ENCODE measurements around the gene EEIG1. TPM values are rescaled to one million over a fixed set of nuclear protein-coding genes. Genes with fewer than 3 reads are reported as not detected.

Gene EEIG1
- total RNA-seq, 1 experiment from 2014 or later, result 17.5 TPM

DNA sequence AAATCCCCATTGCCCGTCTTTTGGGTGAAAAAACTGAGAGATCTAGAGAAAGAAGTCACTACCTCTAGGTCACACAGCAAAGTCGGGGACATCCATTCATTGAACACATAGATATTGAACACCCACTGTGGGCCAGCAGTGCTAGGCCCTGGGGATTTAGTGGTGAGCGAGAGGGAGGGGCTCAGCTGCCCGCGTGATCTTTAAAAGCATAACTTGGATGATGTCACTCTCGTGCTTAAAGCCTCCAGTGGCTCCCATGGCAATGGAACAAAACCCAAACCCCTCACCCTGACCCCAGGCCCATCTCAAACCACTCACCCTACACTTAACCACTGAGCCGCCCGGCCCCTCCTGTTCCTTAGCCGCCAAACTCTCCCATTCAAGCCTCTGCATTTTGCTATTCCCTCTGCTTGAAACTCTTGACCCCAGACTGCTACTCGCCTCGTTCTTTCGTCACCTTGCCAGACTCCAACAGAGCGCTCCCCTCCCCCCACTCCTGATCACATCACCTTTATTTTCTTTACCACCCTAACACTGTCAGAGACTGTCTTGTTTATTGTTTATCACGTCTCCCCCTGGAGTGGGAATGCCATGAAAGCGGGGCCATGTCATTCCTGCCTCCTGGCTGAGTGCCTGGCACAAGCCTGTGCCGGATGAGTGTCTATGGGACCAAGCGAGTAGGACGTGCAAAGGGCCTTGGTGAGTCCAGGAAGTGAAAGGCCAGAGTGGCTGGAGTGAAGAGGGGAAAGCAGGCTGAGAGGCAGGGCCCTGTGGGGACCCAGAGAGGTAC lies 49.5 kb downstream of the EEIG1 start:
- no peaks in the 10 kb centered on the region for H3K36me3 Mint-ChIP-seq (ENCODE audit: insufficient read depth, unreplicated experiment)
- peaks cover 23% of the 10 kb centered on the region for H3K4me1 Mint-ChIP-seq (ENCODE audit: insufficient read depth, unreplicated experiment)
- POLR2A ChIA-PET, result interaction anchor here (1.1 to 1.9 kb wide), 3 partner anchors 9 to 197 kb away, joined by 3 to 8 read pairs (median 3); partner anchors contain the start of gene TOR2A
- TF ChIP-seq CTCF (IDR thresholded peaks at IDR 0.05; ENCODE audit: unreplicated experiment), result no peak
- CTCF ChIA-PET, result no interaction called here
- DNase-seq (ENCODE audit: unreplicated experiment), result peak; percentile 58
- H3K27ac Mint-ChIP-seq (ENCODE audit: low read depth, unreplicated experiment), result no peak overlapping the region
- no peaks in the 10 kb centered on the region for H3K9me3 Mint-ChIP-seq (ENCODE audit: unreplicated experiment)
- no TSS peak for BruUV-seq (replicated peaks)
- H3K4me3 Mint-ChIP-seq (ENCODE audit: unreplicated experiment), result peak overlapping the region; percentile 51
- intact Hi-C loops (cut with micrococcal nuclease), result no loop called here
- H3K27me3 Mint-ChIP-seq (ENCODE audit: insufficient read depth, unreplicated experiment), result no peaks in the 10 kb centered on the region

Other genes with a start within 250 kb of the EEIG1 start
- 8.4 and 11.3 TPM in 2 replicates for gene TOR2A, start 245.7 kb downstream of the EEIG1 start, total RNA-seq (2022)
- gene SH2D3C, start 202.3 kb downstream of the EEIG1 start, total RNA-seq (2022), result not detected in 2 replicates
- gene CDK9, start 195.0 kb downstream of the EEIG1 start, total RNA-seq (2022), result 62.1 and 84.0 TPM in 2 replicates
- 130 and 131 TPM in 2 replicates for gene FPGS, start 178.1 kb downstream of the EEIG1 start, total RNA-seq (2022)
- 19.2 and 22.1 TPM in 2 replicates for gene ENG, start 126.3 kb downstream of the EEIG1 start, total RNA-seq (2022)
- gene AK1, start 103.3 kb downstream of the EEIG1 start, total RNA-seq (2022), result 75.9 and 94.3 TPM in 2 replicates
- gene ST6GALNAC6, start 81.4 kb downstream of the EEIG1 start, total RNA-seq (2022), result 16.5 and 17.6 TPM in 2 replicates
- 36.3 and 39.5 TPM in 2 replicates for gene ST6GALNAC4, start 63.9 kb downstream of the EEIG1 start, total RNA-seq (2022)
- gene PIP5KL1, start 50.2 kb downstream of the EEIG1 start, total RNA-seq (2022), result 4.0 and 5.7 TPM in 2 replicates
- gene DPM2, start 43.1 kb downstream of the EEIG1 start, total RNA-seq (2022), result 41.5 and 41.8 TPM in 2 replicates
- gene NAIF1, start 86.3 kb upstream of the EEIG1 start, total RNA-seq (2022), result 15.8 and 17.1 TPM in 2 replicates
- 11.1 and 15.5 TPM in 2 replicates for gene SLC25A25, start 87.2 kb upstream of the EEIG1 start, total RNA-seq (2022)
- 114 and 130 TPM in 2 replicates for gene PTGES2, start 146.7 kb upstream of the EEIG1 start, total RNA-seq (2022)
- 7.7 and 41.6 TPM in 2 replicates for gene LCN2, start 168.5 kb upstream of the EEIG1 start, total RNA-seq (2022)
- 68.6 and 70.4 TPM in 2 replicates for gene BBLN, start 179.3 kb upstream of the EEIG1 start, total RNA-seq (2022)
- gene CIZ1, start 210.6 kb upstream of the EEIG1 start, total RNA-seq (2022), result 133 and 151 TPM in 2 replicates
- 0.98 and 2.0 TPM in 2 replicates for gene DNM1, start 222.4 kb upstream of the EEIG1 start, total RNA-seq (2022)